GM12878 (cell line): ENCODE measurements around the gene KDM4C. TPM values are rescaled to one million over a fixed set of nuclear protein-coding genes. Genes with fewer than 3 reads are reported as not detected.
A peak's percentile ranks its signal among the peaks of the same experiment; 100 is the strongest.

Experiments
- ATAC-seq: fragments of 200-7000 bp; cut with Tn5 transposase; 3 replicates; pipeline ENCODE4 v1.9.1; 2020; ENCODE audit warnings: mild to moderate bottlenecking, moderate library complexity
- BruUV-seq: library from RNA; stranded (reverse); fragments of 400-500 nt; replicated peaks from 2 replicates; lab custom pipeline; 2021; lab: Mats Ljungman, UMichigan
- CTCF ChIA-PET: fragments of 300-600 bp; sonication (Branson Sonifier 250); formaldehyde crosslinking; extraction: SDS; loops from one replicate; lab custom pipeline; 2021; ENCODE audit warnings: inconsistent platforms; lab: Yijun Ruan, JAX
- POLR2A ChIA-PET: fragments of 350-600 bp; formaldehyde crosslinking; extraction: SDS; loops from one replicate; lab custom pipeline; 2021; ENCODE audit warnings: inconsistent platforms; lab: Charles Lee
- RAD21 ChIA-PET: fragments of 300-600 bp; sonication (Branson Sonifier 250); formaldehyde crosslinking; loops from one replicate; lab custom pipeline; 2023; ENCODE audit warnings: antibody characterized with exemption; ENCODE audit not compliant: unreplicated experiment; lab: Charles Lee
- SMC1A ChIA-PET: fragments of 300-600 bp; sonication (Branson Sonifier 250); formaldehyde crosslinking; loops from one replicate; lab custom pipeline; 2023; ENCODE audit not compliant: unreplicated experiment, uncharacterized antibody; lab: Charles Lee
- DNase-seq: peaks from one replicate; pipeline ENCODE4 v3.0.0-alpha.2; 2011; ENCODE audit warnings: low read depth, low spot score
- FAIRE-seq: peaks from 3 replicates; lab custom pipeline; 2011; peaks lifted over from hg19 to GRCh38; lab: Jason Lieb, UNC
- H2AFZ ChIP-seq: 2 replicates; pipeline ENCODE4 v1.6.0; 2011; ENCODE audit warnings: low read depth, low read length, control low read depth; ENCODE audit not compliant: control insufficient read depth
- H3K27ac ChIP-seq: 2 replicates; pipeline ENCODE4 v1.5.1; 2011; ENCODE audit warnings: control low read depth; ENCODE audit not compliant: control insufficient read depth, insufficient read depth
- H3K27me3 ChIP-seq, 2 experiments: replicated peaks in 1 of 2; 2 replicates each; pipeline versions ENCODE4 v1.6.0 to v1.6.1; 2011; ENCODE audit warnings: low read length in 1 of 2; ENCODE audit not compliant: control insufficient read depth in 2 of 2, insufficient read depth in 2 of 2
- H3K36me3 ChIP-seq, 2 experiments: 2 replicates each; pipeline ENCODE4 v1.5.1; 2011; ENCODE audit warnings: low read length in 1 of 2; ENCODE audit not compliant: control insufficient read depth in 2 of 2, insufficient read depth in 2 of 2
- H3K4me1 ChIP-seq: 2 replicates; pipeline ENCODE4 v1.6.1; 2011; ENCODE audit warnings: mild to moderate bottlenecking, low read length, moderate library complexity, mixed read lengths; ENCODE audit not compliant: control insufficient read depth, insufficient read depth
- H3K4me2 ChIP-seq: 2 replicates; pipeline ENCODE4 v1.6.0; 2011; ENCODE audit warnings: control low read depth; ENCODE audit not compliant: control insufficient read depth, insufficient read depth
- H3K4me3 ChIP-seq: fragments of 200-600 bp; sonication (generic); 2 replicates; pipeline ENCODE4 v1.5.1; 2016
- H3K79me2 ChIP-seq: 2 replicates; pipeline ENCODE4 v1.6.0; 2011; ENCODE audit warnings: low read length; ENCODE audit not compliant: control insufficient read depth, insufficient read depth
- H3K9ac ChIP-seq: 2 replicates; pipeline ENCODE4 v1.8.0; 2011; ENCODE audit warnings: low read length, control low read depth, mixed read lengths; ENCODE audit not compliant: control insufficient read depth, insufficient read depth
- H3K9me3 ChIP-seq: replicated peaks from 3 replicates; pipeline ENCODE4 v1.5.1; 2011; ENCODE audit warnings: mild to moderate bottlenecking, low read length; ENCODE audit not compliant: control insufficient read depth, insufficient read depth
- H4K20me1 ChIP-seq: 2 replicates; pipeline ENCODE4 v1.6.0; 2011; ENCODE audit not compliant: control insufficient read depth, insufficient read depth
- GATAD2B ChIP-seq: fragments of 450-650 bp; conservative IDR thresholded peaks from 2 replicates; pipeline ENCODE4 v1.6.1; 2017; ENCODE audit warnings: low read depth, mild to moderate bottlenecking, moderate library complexity
- HSF1 ChIP-seq: fragments of 150-350 bp; IDR thresholded peaks from 2 replicates; pipeline ENCODE4 v1.6.1; 2014; ENCODE audit warnings: mild to moderate bottlenecking, low read depth, low read length
- NFYB ChIP-seq: IDR thresholded peaks from 2 replicates; pipeline ENCODE4 v1.6.1; 2011; ENCODE audit warnings: low read depth, mild to moderate bottlenecking, low read length, improper control_type of control experiment, moderate library complexity; ENCODE audit not compliant: insufficient read depth
- RB1 ChIP-seq: fragments of 450-650 bp; formaldehyde crosslinking; IDR thresholded peaks from 2 replicates; pipeline ENCODE4 v1.6.1; 2017; ENCODE audit warnings: mild to moderate bottlenecking, borderline replicate concordance
- SUPT20H ChIP-seq: IDR thresholded peaks from 2 replicates; pipeline ENCODE4 v1.6.1; 2011; ENCODE audit warnings: low read depth, mild to moderate bottlenecking, low read length, moderate library complexity, borderline replicate concordance; ENCODE audit not compliant: control insufficient read depth
- ZNF384 ChIP-seq: IDR thresholded peaks from 2 replicates; pipeline ENCODE4 v1.6.1; 2012; ENCODE audit warnings: low read depth, mild to moderate bottlenecking, low read length, improper control_type of control experiment, borderline replicate concordance
- WGBS: methylation state at CpG from one replicate; pipeline ENCODE4 v1.1.6; 2016; ENCODE audit warnings: low lambda C conversion rate; ENCODE audit not compliant: insufficient replicate concordance, insufficient coverage; ENCODE audit errors: missing lambda C conversion rate; 5-methylcytosine and 5-hydroxymethylcytosine counted together
- in situ Hi-C: fragments of 300-500 bp; cut with MboI; formaldehyde crosslinking; loops from 9 replicates; pipeline ENCODE4 v1.14.3; 2018; ENCODE audit warnings: mixed read lengths
- intact Hi-C: fragments of 100-400 bp; cut with micrococcal nuclease; formaldehyde crosslinking; loops from one replicate; pipeline ENCODE4 v1.14.2; 2022; ENCODE audit not compliant: unreplicated experiment
- polyA plus RNA-seq, 11 experiments: library from polyadenylated mRNA; depleted of rRNA in 4 of 11; unstranded in 6 of 11; stranded (reverse) in 5 of 11; fragments of >200 nt; fragmentation: Nextera tagmentation in 4 of 11; fragmentation: Illumina TruSeq in 1 of 11; extraction: Ambion mirVana in 4 of 11; extraction: Trizol in 1 of 11; gene quantifications; 1 replicate in 1 of 11; 2 replicates in 10 of 11; pipeline versions ENCODE4 v1.2.1 to v1.2.3, GENCODE V29; 2011 to 2016; ENCODE audit warnings: inconsistent platforms in 2 of 11, missing spikeins in 2 of 11, low read depth in 1 of 11
- total RNA-seq, 4 experiments: library from RNA; depleted of rRNA in 3 of 4; stranded (reverse); fragments of >200 nt in 3 of 4; fragmentation: Illumina TruSeq in 1 of 4; extraction: Trizol in 1 of 4; gene quantifications; 2 replicates each; pipeline versions ENCODE4 v1.2.1 to v1.2.3, GENCODE V29; 2013 to 2021

KDM4C gene
- total and polyA plus RNA-seq, 10 of the 15 experiments (the other 5 are each of a cell fraction or from before 2014, with no cell fraction given) = 6.8 to 41.2 (median 20.1) TPM

DNA sequence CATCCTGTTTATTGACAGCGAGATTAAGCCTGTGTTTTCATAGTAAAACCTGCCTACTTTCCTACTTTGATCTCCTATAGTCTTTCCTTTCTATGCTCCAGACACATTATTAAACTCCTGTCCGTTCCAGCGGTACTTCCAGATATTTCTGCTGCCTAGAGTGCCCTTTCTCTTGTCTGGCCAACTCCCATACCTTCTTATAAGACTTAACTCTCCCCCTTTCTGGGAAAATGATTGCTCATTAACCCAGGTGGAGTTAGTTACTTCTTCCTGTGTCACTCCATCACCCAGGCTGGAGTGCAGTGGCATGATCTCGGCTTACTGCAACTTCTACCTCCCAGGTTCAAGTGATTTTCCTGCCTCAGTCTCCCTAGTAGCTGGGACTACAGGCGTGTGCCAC is 33.1 kb downstream of the KDM4C start (continued):
- TF ChIP-seq HSF1 (no peak), RB1 (no peak), GATAD2B (no peak), NFYB (no peak)

GRCh38 chr9:6793203-6793602 is 35.4 kb downstream of the KDM4C start:
- in situ Hi-C loops = no loop called here
- TF ChIP-seq ZNF384 (peak; percentile 22; the same call in 1 of the 2 replicates), SUPT20H (no peak)
- TF ChIP-seq, all 136 proteins: peak for 1
- RAD21 ChIA-PET = no interaction called here

More at GRCh38 chr9:6793203-6793602, 35.4 kb downstream of the KDM4C start:
- no peak for FAIRE-seq
- Histone ChIP-seq H4K20me1 (no peaks in the 10 kb centered on the region), H2AFZ (no peak overlapping the region), H3K79me2 (peaks cover 10% of the 10 kb centered on the region), H3K9ac (no peak overlapping the region), H3K4me3 (no peak overlapping the region), H3K4me2 (no peak overlapping the region), H3K27ac (no peak overlapping the region), H3K4me1 (no peaks in the 10 kb centered on the region), H3K9me3 (no peaks in the 10 kb centered on the region), H3K27me3 (no peaks in the 10 kb centered on the region), H3K36me3 (peaks cover 0 to 12% of the 10 kb centered on the region in 2 experiments; a peak in 3 of 4 replicates)
- intact Hi-C loops = no loop called here
- WGBS = 89% methylated on average over 1 of the region's 3 CpGs
- no peak for ATAC-seq
- BruUV-seq = no TSS peak
- ChIA-PET SMC1A (no interaction called here), POLR2A (no interaction called here), CTCF (no interaction called here)
- no peak for DNase-seq
